ENCODE measurements around the gene BNC2. TPM values are rescaled to one million over a fixed set of nuclear protein-coding genes. Genes with fewer than 3 reads are reported as not detected.

BNC2 gene
- total RNA-seq, 1 experiment from 2014 or later: 2.9 TPM

- POLR2A ChIA-PET (ENCODE audit: unreplicated experiment): no interaction called here
- H2AFZ ChIP-seq: no peak overlapping the region
- intact Hi-C loops (cut with micrococcal nuclease; ENCODE audit: unreplicated experiment): no loop called here
Observed at GRCh38 chr9:16825331-16825725, 45.1 kb downstream of the BNC2 start.

GRCh38 chr9:16824545-16825330, 45.7 kb downstream of the BNC2 start:
- Histone ChIP-seq H3K36me3 (ENCODE audit: low read depth) (no peaks in the 10 kb centered on the region), H3F3A (ENCODE audit: insufficient read depth, low read depth) (no peaks in the 10 kb centered on the region), H4K20me1 (ENCODE audit: insufficient read depth) (no peaks in the 10 kb centered on the region), H3K9me2 (ENCODE audit: insufficient read depth) (no peaks in the 10 kb centered on the region), H3K27ac (no peak overlapping the region), H3K9me3 (ENCODE audit: insufficient read depth, low read depth) (no peaks in the 10 kb centered on the region), H3K27me3 (ENCODE audit: insufficient read depth, low read depth) (no peaks in the 10 kb centered on the region), H3K4me2 (no peak overlapping the region), H3K79me2 (ENCODE audit: low read depth) (no peaks in the 10 kb centered on the region), H3K4me3 (no peak overlapping the region), H3K4me1 (replicated peaks; ENCODE audit: insufficient read depth) (no peaks in the 10 kb centered on the region), H2AFZ (no peak overlapping the region)
- intact Hi-C loops (cut with micrococcal nuclease; ENCODE audit: unreplicated experiment): no loop called here
- CTCF ChIA-PET: no interaction called here
- TF ChIP-seq CTCF (conservative IDR thresholded peaks at IDR 0.05) (no peak), EZH2 (IDR thresholded peaks at IDR 0.05; ENCODE audit: low read depth) (no peak)
- no TSS peak for BruUV-seq (replicated peaks)
- peak; percentile 23 to 36 for DNase-seq
- POLR2A ChIA-PET (ENCODE audit: unreplicated experiment): no interaction called here

More at GRCh38 chr9:16825331-16825725, 45.1 kb downstream of the BNC2 start:
- BruUV-seq (replicated peaks): no TSS peak
- H3K4me2 ChIP-seq: no peak overlapping the region
- no peaks in the 10 kb centered on the region for H3K9me2 ChIP-seq (ENCODE audit: insufficient read depth)
- H3K27me3 ChIP-seq (ENCODE audit: insufficient read depth, low read depth): no peaks in the 10 kb centered on the region
- H3K4me3 ChIP-seq: no peak overlapping the region
- no peak overlapping the region for H3K27ac ChIP-seq
- no peaks in the 10 kb centered on the region for H3K79me2 ChIP-seq (ENCODE audit: low read depth)
- H3K4me1 ChIP-seq (replicated peaks; ENCODE audit: insufficient read depth): no peaks in the 10 kb centered on the region
- H3F3A ChIP-seq (ENCODE audit: insufficient read depth, low read depth): no peaks in the 10 kb centered on the region
- no peaks in the 10 kb centered on the region for H3K36me3 ChIP-seq (ENCODE audit: low read depth)
- CTCF ChIA-PET: no interaction called here
- no peaks in the 10 kb centered on the region for H3K9me3 ChIP-seq (ENCODE audit: insufficient read depth, low read depth)
- no peak for DNase-seq
- TF ChIP-seq CTCF (conservative IDR thresholded peaks at IDR 0.05) (no peak), EZH2 (IDR thresholded peaks at IDR 0.05; ENCODE audit: low read depth) (no peak)
- no peaks in the 10 kb centered on the region for H4K20me1 ChIP-seq (ENCODE audit: insufficient read depth)

- TF ChIP-seq CTCF (conservative IDR thresholded peaks at IDR 0.05) (no peak), EZH2 (IDR thresholded peaks at IDR 0.05; ENCODE audit: low read depth) (no peak)
- BruUV-seq (replicated peaks): no TSS peak
- no peak overlapping the region for H3K4me2 ChIP-seq
- no peaks in the 10 kb centered on the region for H4K20me1 ChIP-seq (ENCODE audit: insufficient read depth)
- no peak overlapping the region for H3K27ac ChIP-seq
- ChIA-PET CTCF (no interaction called here), POLR2A (ENCODE audit: unreplicated experiment) (no interaction called here)
- H2AFZ ChIP-seq: no peak overlapping the region
- H3F3A ChIP-seq (ENCODE audit: insufficient read depth, low read depth): no peaks in the 10 kb centered on the region
- no peak for DNase-seq
- no peaks in the 10 kb centered on the region for H3K9me2 ChIP-seq (ENCODE audit: insufficient read depth)
- H3K27me3 ChIP-seq (ENCODE audit: insufficient read depth, low read depth): no peaks in the 10 kb centered on the region
- no peaks in the 10 kb centered on the region for H3K4me1 ChIP-seq (replicated peaks; ENCODE audit: insufficient read depth)
- intact Hi-C loops (cut with micrococcal nuclease; ENCODE audit: unreplicated experiment): no loop called here
- no peak overlapping the region for H3K4me3 ChIP-seq
- H3K36me3 ChIP-seq (ENCODE audit: low read depth): no peaks in the 10 kb centered on the region
- no peaks in the 10 kb centered on the region for H3K9me3 ChIP-seq (ENCODE audit: insufficient read depth, low read depth)
- no peaks in the 10 kb centered on the region for H3K79me2 ChIP-seq (ENCODE audit: low read depth)
Observed at GRCh38 chr9:16823906-16824305, 46.6 kb downstream of the BNC2 start.

All from PC-9 (cell line).